ENCODE measurements around the gene SAT1.

Gene SAT1

DNA sequence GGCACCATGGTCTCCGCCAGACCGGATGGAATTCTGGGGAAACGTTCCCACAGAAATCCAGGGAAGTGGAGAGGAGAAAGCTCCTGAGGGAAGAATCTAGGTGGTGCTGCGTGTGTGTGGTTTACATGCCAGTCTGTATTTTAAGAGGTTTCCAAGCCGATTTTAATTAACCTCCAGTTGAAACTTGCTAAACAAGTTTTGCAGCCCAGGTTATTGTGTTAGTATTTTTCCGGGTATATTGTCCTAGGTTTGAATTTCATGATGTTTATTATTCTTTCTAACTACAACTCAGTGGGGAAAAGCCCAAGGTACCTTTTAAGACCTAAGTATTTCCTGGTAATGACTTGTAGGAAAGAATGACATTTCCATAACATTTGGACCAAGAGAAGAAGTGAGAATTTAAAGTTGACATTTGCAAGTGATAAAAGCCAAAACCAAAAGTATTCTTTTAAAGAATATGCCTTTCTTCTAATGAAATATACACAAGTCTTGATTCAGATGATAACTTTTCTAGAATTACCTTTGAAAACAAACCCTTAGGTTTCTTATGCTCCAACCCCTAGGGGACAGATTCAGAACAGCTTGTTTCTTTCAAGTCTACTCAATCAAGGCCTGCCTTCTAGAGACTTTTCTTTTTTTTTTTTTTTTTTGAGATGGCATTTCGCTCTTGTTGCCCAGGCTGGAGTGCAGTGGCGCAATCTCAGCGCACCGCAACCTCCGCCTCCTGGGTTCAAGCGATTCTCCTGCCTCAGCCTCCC, 14.6 kb downstream of the SAT1 start:
- no peak overlapping the region for H3K27ac ChIP-seq (replicated peaks)
- no peak for DNase-seq (ENCODE audit: low read depth in 1 of 2, low spot score in 1 of 2)
- TF ChIP-seq GABPA (IDR thresholded peaks at IDR 0.05; ENCODE audit: low read depth) (no peak), POLR2AphosphoS5 (IDR thresholded peaks at IDR 0.05; ENCODE audit: low read depth) (no peak), SPI1 (IDR thresholded peaks at IDR 0.05; ENCODE audit: borderline replicate concordance, low read depth) (no peak)
- TF ChIP-seq, protein P1, sequence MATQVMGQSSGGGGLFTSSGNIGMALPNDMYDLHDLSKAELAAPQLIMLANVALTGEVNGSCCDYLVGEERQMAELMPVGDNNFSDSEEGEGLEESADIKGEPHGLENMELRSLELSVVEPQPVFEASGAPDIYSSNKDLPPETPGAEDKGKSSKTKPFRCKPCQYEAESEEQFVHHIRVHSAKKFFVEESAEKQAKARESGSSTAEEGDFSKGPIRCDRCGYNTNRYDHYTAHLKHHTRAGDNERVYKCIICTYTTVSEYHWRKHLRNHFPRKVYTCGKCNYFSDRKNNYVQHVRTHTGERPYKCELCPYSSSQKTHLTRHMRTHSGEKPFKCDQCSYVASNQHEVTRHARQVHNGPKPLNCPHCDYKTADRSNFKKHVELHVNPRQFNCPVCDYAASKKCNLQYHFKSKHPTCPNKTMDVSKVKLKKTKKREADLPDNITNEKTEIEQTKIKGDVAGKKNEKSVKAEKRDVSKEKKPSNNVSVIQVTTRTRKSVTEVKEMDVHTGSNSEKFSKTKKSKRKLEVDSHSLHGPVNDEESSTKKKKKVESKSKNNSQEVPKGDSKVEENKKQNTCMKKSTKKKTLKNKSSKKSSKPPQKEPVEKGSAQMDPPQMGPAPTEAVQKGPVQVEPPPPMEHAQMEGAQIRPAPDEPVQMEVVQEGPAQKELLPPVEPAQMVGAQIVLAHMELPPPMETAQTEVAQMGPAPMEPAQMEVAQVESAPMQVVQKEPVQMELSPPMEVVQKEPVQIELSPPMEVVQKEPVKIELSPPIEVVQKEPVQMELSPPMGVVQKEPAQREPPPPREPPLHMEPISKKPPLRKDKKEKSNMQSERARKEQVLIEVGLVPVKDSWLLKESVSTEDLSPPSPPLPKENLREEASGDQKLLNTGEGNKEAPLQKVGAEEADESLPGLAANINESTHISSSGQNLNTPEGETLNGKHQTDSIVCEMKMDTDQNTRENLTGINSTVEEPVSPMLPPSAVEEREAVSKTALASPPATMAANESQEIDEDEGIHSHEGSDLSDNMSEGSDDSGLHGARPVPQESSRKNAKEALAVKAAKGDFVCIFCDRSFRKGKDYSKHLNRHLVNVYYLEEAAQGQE (IDR thresholded peaks at IDR 0.05; ENCODE audit: insufficient replicate concordance, low read depth) = no peak
- TF ChIP-seq, protein P2, sequence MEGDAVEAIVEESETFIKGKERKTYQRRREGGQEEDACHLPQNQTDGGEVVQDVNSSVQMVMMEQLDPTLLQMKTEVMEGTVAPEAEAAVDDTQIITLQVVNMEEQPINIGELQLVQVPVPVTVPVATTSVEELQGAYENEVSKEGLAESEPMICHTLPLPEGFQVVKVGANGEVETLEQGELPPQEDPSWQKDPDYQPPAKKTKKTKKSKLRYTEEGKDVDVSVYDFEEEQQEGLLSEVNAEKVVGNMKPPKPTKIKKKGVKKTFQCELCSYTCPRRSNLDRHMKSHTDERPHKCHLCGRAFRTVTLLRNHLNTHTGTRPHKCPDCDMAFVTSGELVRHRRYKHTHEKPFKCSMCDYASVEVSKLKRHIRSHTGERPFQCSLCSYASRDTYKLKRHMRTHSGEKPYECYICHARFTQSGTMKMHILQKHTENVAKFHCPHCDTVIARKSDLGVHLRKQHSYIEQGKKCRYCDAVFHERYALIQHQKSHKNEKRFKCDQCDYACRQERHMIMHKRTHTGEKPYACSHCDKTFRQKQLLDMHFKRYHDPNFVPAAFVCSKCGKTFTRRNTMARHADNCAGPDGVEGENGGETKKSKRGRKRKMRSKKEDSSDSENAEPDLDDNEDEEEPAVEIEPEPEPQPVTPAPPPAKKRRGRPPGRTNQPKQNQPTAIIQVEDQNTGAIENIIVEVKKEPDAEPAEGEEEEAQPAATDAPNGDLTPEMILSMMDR (IDR thresholded peaks at IDR 0.05; ENCODE audit: insufficient read depth, low read length) = no peak
- no peak overlapping the region for H3K4me3 ChIP-seq (replicated peaks; ENCODE audit: insufficient read depth, low read length)
- H3K27me3 ChIP-seq (ENCODE audit: insufficient read depth, poor library complexity, severe bottlenecking) = no peaks in the 10 kb centered on the region

DNA sequence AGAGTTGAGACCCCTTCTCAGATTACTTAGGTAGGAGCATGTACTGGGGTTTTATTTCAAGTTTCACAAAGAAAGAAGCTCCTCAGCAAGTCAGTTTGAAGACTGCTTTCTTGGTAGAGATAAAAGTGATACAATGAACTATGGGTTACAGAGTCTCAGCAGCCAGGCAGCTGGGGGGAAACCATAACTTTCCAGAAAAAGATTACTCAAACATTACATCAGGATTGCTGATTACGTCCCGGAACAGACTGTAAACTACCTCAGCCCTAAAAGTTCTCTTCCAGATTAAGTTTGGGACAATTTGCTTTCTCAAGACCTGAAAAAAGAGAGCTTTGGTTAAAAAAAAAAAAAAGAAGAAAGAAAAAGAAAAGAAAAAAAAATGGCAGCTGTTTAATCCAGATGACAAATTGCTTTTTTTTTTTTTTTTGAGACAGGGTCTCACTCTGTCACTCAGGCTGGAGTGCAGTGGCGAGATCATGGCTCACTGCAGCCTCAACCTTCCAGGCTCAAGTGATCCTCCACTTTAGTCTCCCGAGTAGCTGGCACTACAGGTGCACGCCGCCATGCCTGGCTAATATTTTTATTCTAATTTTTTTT, 16.6 kb downstream of the SAT1 start:
- no peaks in the 10 kb centered on the region for H3K27me3 ChIP-seq (ENCODE audit: insufficient read depth, poor library complexity, severe bottlenecking)
- H3K27ac ChIP-seq (replicated peaks) = no peak overlapping the region
- TF ChIP-seq, protein P2 (IDR thresholded peaks at IDR 0.05; ENCODE audit: insufficient read depth, low read length) = no peak
- TF ChIP-seq SPI1 (IDR thresholded peaks at IDR 0.05; ENCODE audit: borderline replicate concordance, low read depth) (no peak), GABPA (IDR thresholded peaks at IDR 0.05; ENCODE audit: low read depth) (no peak), POLR2AphosphoS5 (IDR thresholded peaks at IDR 0.05; ENCODE audit: low read depth) (no peak)
- TF ChIP-seq, protein P1 (IDR thresholded peaks at IDR 0.05; ENCODE audit: insufficient replicate concordance, low read depth) = no peak
- no peak for DNase-seq (ENCODE audit: low read depth in 1 of 2, low spot score in 1 of 2)
- no peak overlapping the region for H3K4me3 ChIP-seq (replicated peaks; ENCODE audit: insufficient read depth, low read length)

DNA sequence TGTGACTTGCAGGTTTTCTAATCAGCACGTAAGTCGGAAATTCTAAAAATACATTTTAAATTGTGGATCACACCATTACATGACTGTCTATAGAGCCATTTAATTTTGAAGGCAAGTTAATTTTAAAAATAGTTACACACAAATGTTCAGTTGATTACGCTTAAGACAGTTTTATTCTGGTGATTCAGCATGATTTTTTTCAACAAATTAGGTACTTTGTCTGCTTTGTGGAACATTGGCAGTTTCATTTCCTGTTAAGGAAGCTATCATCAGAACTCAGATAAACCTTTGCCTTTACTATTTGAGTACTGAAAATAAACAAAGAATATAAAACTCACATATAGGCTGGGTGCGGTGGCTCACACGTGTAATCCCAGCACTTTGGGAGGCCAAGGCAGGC, 19.5 kb downstream of the SAT1 start:
- TF ChIP-seq, protein P2 (IDR thresholded peaks at IDR 0.05; ENCODE audit: insufficient read depth, low read length) = no peak
- TF ChIP-seq POLR2AphosphoS5 (IDR thresholded peaks at IDR 0.05; ENCODE audit: low read depth) = no peak
- TF ChIP-seq, protein P1 (IDR thresholded peaks at IDR 0.05; ENCODE audit: insufficient replicate concordance, low read depth) = no peak
- H3K4me3 ChIP-seq (replicated peaks; ENCODE audit: insufficient read depth, low read length) = no peak overlapping the region
- no peaks in the 10 kb centered on the region for H3K27me3 ChIP-seq (ENCODE audit: insufficient read depth, poor library complexity, severe bottlenecking)
- no peak overlapping the region for H3K27ac ChIP-seq (replicated peaks)
- no peak for DNase-seq (ENCODE audit: low read depth in 1 of 2, low spot score in 1 of 2)
